HG02870 (cell line): ENCODE results near the gene TLR2.
"Not testable (repeated sequence)": the region's sequence is repeated elsewhere in the genome, so short reads cannot be mapped to it uniquely, and the experiment has no call there.

Experiments used
- ATAC-seq: cut with Tn5 transposase; IDR thresholded peaks from one replicate; pipeline ENCODE4 v1.9.1; 2021; ENCODE audit warnings: mild to moderate bottlenecking, moderate library complexity; ENCODE audit not compliant: unreplicated experiment

TLR2 gene

GRCh38 chr4:153661215-153661822 lies 22.8 kb upstream of the TLR2 start:
- ATAC-seq = no peak

- ATAC-seq = no peak
Measured at GRCh38 chr4:153661908-153662307, 22.2 kb upstream of the TLR2 start.

GRCh38 chr4:153663667-153664066 lies 20.4 kb upstream of the TLR2 start:
- no peak for ATAC-seq

- ATAC-seq = not testable (repeated sequence)
Measured at GRCh38 chr4:153666505-153666904, 17.6 kb upstream of the TLR2 start.

GRCh38 chr4:153668647-153669046 lies 15.4 kb upstream of the TLR2 start:
- no peak for ATAC-seq

GRCh38 chr4:153669838-153670237 lies 14.2 kb upstream of the TLR2 start:
- no peak for ATAC-seq

- ATAC-seq = no peak
Measured at GRCh38 chr4:153676486-153676885, 7.6 kb upstream of the TLR2 start.

GRCh38 chr4:153676984-153677383 lies 7.1 kb upstream of the TLR2 start:
- ATAC-seq = no peak

- ATAC-seq = no peak
Measured at GRCh38 chr4:153679486-153679885, 4.6 kb upstream of the TLR2 start.

GRCh38 chr4:153683763-153684181 lies 308 bp upstream of the TLR2 start:
- no peak for ATAC-seq

- no peak for ATAC-seq
Measured at GRCh38 chr4:153684971-153685371, 891 bp downstream of the TLR2 start.

- ATAC-seq = no peak
Measured at GRCh38 chr4:153704522-153704921, 20.4 kb downstream of the TLR2 start.

GRCh38 chr4:153705743-153706468 lies 21.8 kb downstream of the TLR2 start:
- no peak for ATAC-seq

- no peak for ATAC-seq
Measured at GRCh38 chr4:153706519-153706918, 22.4 kb downstream of the TLR2 start.

GRCh38 chr4:153710681-153711080 lies 26.6 kb downstream of the TLR2 start:
- ATAC-seq = no peak

GRCh38 chr4:153713866-153714646 lies 30.0 kb downstream of the TLR2 start:
- ATAC-seq = no peak

- no peak for ATAC-seq
Measured at GRCh38 chr4:153722036-153722435, 38.0 kb downstream of the TLR2 start.

GRCh38 chr4:153724606-153725005 lies 40.5 kb downstream of the TLR2 start:
- no peak for ATAC-seq

GRCh38 chr4:153725136-153725830 lies 41.2 kb downstream of the TLR2 start:
- no peak for ATAC-seq

- no peak for ATAC-seq
Measured at GRCh38 chr4:153725831-153726154, 41.7 kb downstream of the TLR2 start.

GRCh38 chr4:153728151-153728550 lies 44.1 kb downstream of the TLR2 start:
- ATAC-seq = no peak
